Right ventricle myocardium superior (tissue), 1 donor: Measurements from ENCODE around the gene APMAP. TPM values are rescaled to one million over a fixed set of nuclear protein-coding genes. Genes with fewer than 3 reads are reported as not detected.

Source experiments
- ATAC-seq: fragments of 200-7000 bp; cut with Tn5 transposase; one replicate; pipeline ENCODE4 v1.9.1; 2020; ENCODE audit warnings: mild to moderate bottlenecking; ENCODE audit not compliant: poor library complexity
- DNase-seq: peaks from one replicate; pipeline ENCODE4 v3.0.0-alpha.2; 2020
- intact Hi-C: fragments of 100-400 bp; cut with DNase I; formaldehyde crosslinking; loops from one replicate; pipeline ENCODE4 v1.11.2; 2022
- total RNA-seq: library from RNA; stranded (reverse); fragmentation: NEBNext Ultra II Directional; extraction: Animal tissue kit (Norgen Biotek cat#: 25700); gene quantifications from one replicate; pipeline ENCODE4 v1.2.1, GENCODE V29; 2021
- donor health status: DM: no; HTN: yes; CAD: no; lungs with severe emphysema.

The APMAP gene
- total RNA-seq, 1 donor from 2014 or later, result 23.2 TPM

DNA sequence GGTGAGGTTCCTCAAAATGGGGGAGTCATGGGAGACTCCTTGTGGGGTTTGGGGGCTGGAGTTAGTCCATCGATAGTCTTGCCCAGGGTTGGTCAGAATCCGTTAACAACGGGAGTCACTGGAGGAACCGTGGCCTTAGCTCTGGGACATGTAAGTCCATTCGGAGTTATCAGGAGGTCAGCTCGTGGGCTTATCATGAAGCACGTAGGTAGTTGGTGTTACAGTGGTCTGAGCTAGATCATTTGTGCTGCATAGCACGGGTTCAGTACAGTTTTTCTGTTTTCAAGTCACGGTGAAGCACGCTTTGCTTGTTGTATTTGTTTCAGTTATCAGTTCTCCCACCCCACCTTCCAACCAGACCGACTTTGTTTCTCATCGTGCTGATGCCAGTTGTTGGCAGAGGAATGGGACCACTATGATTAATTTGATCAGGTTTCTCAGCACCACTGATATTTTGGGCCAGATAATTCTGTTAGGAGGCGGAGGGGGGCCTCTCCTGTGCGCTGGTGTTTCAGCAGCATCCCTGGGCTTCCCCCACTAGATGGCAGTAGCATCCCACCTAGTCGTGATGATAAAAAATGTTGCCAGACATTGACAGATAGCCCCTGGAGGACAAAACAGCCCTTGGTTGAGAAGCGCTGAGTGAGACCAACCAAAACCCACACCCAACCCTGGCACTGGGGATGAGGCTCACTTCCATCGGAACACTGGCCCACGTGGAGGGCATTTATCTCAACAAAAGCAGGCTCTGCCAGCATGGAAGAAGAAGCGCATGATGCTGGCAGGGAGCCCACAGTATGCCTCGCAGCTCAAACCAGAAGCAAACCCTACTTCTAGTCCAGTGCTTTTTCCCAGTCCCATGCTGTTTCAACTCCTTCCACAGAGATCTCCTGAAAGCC, 2.2 kb upstream of the APMAP start:
- intact Hi-C loops, result loop anchor here (2.0 to 5.0 kb wide), 2 partner anchors 184 to 198 kb away; no protein-coding TSS in a partner anchor
- peak; percentile 88 for DNase-seq
- ATAC-seq, result peak; percentile 69

DNA sequence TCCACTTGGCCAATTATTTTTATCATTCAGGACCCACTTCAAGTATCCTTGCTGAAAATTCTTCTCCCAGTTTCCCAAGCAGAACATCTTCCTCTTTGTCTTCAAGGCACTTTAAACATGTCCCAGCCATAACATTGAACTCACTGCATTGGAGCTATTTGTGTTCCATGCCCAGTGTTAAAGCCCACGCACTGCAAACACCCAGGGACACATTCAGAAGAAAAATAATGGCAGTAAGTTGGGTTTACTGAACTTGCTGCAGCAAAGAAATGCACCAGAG, 1.6 kb upstream of the APMAP start:
- no peak for ATAC-seq
- intact Hi-C loops, result loop anchor here (2.0 to 5.0 kb wide), 2 partner anchors 185 to 198 kb away; no protein-coding TSS in a partner anchor

DNA sequence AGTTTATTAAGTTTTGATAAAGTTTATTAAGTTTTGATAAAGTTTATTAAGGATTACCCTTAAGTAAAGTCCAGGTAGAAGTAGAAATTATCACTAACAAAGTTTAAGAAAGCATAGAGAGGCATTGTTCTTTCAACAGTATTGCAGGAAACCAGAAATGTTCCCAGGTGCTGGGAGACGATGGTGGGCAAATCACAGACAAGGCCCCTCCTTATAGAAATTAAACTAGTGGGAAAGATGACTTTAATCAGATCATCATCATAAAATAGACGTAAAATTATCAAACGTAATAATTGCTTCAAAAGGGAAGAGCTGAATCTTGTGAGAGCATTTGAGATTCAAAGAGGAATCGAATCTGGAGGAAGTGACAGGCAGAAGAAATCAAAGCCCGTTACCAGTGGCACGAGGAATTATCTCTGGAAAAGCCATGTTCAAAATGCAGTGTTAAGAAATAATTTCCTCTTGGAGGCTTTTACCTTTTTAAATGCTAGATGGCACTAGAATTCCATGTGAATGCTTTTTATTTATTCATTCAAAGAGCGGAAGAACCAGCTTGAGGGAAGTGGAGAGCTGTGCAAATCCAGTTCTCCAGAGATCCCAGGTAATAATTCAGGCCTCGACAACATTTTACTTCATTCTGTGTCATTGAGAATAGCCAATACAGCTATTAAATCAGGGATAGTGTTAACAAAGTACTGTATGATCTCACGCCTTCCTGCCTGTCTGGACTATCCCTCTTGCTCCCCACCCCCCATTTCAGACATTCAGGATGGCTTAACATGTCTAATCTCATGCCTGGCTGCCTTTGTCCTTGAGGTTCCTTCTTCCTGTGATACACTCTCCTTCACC, 1.0 kb upstream of the APMAP start:
- intact Hi-C loops, result loop anchor here (1.0 to 5.0 kb wide), 3 partner anchors 72 to 199 kb away; no protein-coding TSS in a partner anchor
- ATAC-seq, result peak; percentile 22
- no peak for DNase-seq

More for the DNA sequence above, 1.6 kb upstream of the APMAP start:
- no peak for DNase-seq

DNA sequence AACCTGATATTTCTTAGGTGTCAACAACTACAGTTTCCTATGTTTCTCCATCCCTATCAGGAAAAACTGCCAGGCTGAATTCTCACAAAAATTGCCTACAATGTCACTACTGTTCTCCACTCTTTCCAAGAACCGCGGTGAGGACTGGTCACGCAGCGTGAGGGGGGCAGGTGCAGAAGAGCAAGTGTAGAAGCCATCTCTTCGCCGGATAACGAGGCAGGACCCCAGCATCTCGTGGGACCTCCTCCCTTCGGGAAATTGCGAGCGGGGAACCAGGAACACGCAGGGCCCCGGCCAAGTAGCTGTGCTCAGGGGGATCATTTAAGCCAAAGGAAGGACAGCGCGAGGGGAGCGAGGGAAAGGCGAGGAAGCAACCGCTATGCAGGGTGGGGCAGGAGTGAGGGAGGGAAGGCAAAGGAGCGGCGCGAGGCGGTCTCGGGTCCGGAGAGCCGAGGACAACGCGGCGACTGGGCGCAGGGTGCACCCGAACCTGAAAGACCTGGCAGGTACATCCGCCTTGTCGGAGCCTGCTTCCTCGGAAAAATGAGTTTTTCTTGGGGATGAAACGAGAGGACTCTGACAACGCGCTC, 559 bp downstream of the APMAP start:
- peak; percentile 55 for DNase-seq
- intact Hi-C loops, result loop anchor here (5.0 kb wide), 1 partner anchor 200 kb away; no protein-coding TSS in a partner anchor
- peak; percentile 15 for ATAC-seq

- DNase-seq (no peak), ATAC-seq (no peak)
- intact Hi-C loops, result loop anchor here (5.0 kb wide), 1 partner anchor 201 kb away; no protein-coding TSS in a partner anchor
These were observed 1.7 kb downstream of the APMAP start for GRCh38 chr20:24990810-24991252.

- intact Hi-C loops, result no loop called here
- DNase-seq (no peak), ATAC-seq (no peak)
These were observed 3.4 kb downstream of the APMAP start for GRCh38 chr20:24989162-24989561.

DNA sequence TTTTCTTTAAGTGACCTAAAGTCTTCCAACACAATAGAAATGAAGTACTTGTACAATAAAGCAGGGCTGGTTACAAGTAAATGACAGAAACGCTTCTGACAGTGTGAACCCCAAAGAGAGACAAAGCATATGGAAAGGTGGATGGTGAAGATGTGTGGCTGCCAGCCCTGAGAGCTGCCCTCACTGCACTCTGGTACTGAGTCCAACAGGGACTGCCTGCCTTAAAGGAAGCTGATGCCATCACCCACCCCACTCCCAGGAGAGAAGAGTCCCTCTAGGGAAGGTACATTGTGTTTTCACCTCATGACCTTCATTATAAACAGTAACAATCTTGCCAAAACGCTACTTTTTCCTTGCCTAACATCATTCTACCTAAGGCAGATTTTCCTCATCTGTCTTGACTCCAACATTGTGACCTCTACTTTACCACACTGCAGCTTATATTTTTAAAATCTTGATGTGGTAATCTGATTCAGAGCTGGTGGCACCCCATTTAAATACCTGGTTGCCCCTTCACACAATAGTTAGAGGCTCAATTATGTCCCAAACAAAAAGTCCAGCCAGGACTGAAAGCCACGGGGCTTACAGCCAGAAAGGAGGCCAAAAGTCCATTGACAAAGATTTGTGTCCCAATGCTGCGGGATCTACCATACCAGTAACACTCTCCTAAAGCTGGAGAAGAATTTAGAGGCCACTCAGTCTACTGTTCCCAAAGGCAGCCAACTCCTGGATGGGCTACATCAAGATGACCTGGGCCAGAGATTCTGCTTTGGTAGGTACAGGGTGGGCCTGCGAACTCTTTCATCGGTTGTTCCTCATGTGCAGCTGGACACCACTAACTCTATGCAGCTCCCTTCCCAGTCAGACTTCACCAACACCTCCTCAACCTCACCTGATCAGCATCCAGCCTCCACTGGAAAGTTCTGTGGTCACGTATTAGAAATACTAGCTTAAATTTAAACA, 4.4 kb downstream of the APMAP start:
- intact Hi-C loops, result no loop called here
- ATAC-seq (no peak), DNase-seq (no peak)

GRCh38 chr20:24987244-24987643, 5.3 kb downstream of the APMAP start:
- DNase-seq (no peak), ATAC-seq (no peak)
- intact Hi-C loops, result no loop called here

DNA sequence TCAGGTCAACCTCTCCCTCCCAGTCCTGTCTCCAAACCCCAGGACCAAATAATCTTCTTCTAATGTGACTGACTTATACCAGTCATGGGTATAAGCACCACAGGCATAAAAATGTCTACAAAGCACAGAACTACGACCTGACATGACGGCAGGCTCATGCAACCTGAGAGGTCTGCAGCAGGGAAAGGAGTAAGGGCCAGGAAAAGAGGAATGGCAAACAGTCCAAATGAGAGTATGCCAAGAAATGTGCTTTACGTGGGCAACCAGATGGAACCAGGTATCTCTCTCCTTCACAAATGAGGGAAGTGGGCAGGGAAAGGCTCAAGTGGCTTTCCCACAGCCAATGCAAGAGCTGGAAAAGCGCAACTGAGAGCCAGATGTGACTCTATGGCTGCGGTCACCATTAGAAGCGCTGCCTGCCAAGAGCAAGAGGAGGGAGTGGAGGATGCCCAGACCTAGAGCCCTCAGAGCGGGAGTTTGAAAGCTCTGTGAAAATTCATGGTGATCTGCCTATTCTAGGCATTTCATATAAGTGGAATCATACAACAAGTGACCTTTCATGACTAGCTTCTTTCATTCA, 6.0 kb downstream of the APMAP start:
- ATAC-seq (no peak), DNase-seq (no peak)
- intact Hi-C loops, result no loop called here

DNA sequence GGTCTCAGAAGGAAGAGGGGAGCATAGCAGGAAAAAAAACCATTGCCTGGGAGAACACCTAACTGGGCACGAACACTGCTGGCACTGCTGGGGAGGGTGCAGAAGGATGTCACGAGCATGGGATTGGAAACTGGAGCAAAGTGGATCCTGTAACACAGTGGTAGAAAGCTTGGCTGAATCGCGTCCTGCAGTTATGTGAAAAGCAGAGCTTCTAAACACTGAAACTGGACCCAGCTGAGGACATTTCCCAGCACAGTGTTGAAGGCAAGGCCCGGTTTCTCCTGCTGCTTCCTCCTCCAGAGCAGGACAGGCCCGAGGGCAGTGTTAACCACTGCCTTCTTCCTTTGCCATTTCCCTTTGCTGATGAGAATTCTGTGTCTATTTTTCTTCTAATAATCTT, 6.7 kb downstream of the APMAP start:
- DNase-seq, result no peak
- ATAC-seq, result peak; percentile 30
- intact Hi-C loops, result no loop called here

GRCh38 chr20:24984961-24985640, 7.5 kb downstream of the APMAP start:
- DNase-seq (no peak), ATAC-seq (peak; percentile 24)
- intact Hi-C loops, result no loop called here

DNA sequence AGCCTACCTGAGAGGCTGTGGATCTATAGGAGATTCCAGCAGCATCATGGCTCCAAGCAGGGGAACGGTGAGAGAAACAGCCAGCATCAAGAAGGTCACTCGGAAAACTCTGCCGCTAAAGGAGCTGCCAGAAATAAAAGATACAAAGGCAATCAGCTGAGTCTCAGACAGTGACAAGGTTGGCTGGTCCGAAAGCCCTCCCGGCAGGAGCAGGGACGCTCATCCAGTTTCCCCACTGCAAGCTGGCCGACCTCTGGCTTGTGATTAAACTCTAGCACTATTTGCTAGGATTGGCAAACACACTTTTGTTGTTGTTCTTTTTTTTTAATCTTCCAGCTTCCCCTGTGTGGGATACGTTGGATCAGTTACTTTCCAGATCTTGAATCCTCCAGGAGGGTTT, 8.7 kb downstream of the APMAP start:
- ATAC-seq (peak; percentile 40), DNase-seq (no peak)
- intact Hi-C loops, result no loop called here

DNA sequence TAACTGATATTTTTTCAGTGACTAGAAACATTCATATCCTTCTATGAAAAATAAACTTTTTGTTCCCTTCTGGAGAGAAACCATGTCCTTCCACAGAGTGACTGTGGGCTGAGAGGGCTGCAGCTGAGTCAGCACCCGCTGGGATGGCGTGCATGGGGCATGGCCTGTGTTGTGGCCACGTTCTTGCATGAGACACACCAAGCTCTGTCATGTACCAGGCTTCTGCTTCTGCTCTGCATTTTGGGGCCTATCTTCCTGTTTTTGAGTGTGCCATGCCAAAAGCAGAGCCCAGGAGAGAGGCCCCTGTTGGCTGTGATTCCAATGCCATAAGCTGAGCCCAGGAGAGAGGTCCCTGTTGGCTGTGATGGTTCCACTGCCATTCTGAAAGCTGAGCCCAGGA, 10.8 kb downstream of the APMAP start:
- DNase-seq, result peak; percentile 77
- intact Hi-C loops, result no loop called here
- peak; percentile 56 for ATAC-seq

DNA sequence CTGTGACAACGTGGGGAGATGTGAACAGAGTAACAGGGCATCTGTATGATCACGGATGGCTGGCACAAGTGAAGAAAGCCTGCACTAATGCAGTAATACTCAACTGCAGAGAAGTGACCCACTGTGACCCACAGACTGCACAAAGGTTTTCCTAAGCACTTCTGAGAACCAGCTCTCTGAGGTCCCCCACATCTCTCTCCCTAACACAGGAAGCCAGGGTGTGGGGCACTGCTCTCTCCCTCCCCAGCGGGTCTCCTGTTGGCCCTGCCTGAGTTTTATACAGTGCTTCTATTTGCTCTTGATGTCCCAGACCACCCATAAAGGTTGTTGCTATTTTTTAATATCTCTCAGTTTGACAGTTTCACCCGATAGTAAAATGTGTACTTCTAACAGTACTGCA, 11.3 kb downstream of the APMAP start:
- ATAC-seq, result no peak
- intact Hi-C loops, result no loop called here
- no peak for DNase-seq

DNA sequence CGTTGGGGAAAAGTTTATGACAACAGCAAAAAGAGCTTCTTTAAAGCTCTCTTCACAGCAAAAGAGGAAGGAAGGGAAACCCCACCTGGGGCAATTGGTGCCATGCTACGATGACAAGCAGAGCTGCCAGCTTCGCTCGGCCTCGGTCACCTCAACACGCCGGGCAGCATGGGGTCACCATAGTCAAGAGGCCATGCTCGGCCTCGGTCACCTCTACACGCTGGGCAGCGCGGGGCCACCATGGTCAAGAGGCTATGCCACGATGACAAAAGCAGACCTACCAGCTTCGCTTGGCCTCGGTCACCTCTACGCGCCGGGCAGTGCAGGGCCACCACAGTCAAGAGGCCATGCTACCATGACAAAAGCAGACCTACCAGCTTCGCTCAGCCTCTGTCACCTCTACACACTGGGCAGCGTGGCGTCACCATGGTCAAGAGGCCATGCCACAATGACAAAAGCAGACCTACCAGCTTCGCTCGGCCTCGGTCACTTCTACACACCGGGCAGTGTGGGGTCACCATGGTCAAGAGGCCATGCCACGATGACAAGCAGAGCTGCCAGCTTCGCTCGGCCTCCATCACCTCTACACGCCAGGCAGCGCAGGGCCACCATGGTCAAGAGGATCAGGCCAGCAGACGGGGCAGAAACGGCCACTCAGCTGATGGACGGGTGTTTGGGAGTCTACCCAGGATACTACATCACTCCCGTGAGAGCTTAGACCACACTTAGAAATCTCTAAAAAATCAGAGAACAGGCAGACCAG, 12.1 kb downstream of the APMAP start:
- no peak for ATAC-seq
- intact Hi-C loops, result no loop called here
- no peak for DNase-seq
